Measurements from ENCODE around the gene ITPRIPL1.

The ITPRIPL1 gene

DNA sequence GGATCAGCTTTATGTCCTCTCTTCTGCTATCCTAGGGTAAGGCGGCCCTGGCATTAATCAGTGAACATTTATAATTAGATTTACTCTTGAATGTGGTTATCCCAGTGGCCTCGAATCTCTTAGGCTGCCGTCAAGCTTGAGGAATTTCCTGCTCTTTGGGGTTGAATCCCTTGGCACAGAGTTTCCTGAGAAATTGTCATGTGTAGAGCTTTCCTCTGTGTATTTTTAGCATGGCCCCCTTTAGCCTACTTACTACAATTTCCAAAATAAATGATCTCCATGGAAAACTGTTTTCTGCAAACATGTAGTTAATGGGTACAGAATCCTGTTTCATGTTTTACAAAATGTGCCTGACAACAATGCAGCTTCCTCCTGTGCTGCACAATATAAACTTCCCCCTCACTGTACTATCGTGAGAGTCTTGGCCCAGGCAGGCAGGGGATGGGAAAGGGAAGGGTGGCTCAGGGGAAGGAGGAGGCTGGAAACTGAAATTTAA is 28.5 kb downstream of the ITPRIPL1 start:
- in situ Hi-C loops (cut with MboI; ENCODE audit: low sequenced_read_pairs) = no loop called here

- in situ Hi-C loops (cut with MboI; ENCODE audit: low sequenced_read_pairs) = no loop called here
Observed at GRCh38 chr2:96354492-96354891, 29.4 kb downstream of the ITPRIPL1 start.

DNA sequence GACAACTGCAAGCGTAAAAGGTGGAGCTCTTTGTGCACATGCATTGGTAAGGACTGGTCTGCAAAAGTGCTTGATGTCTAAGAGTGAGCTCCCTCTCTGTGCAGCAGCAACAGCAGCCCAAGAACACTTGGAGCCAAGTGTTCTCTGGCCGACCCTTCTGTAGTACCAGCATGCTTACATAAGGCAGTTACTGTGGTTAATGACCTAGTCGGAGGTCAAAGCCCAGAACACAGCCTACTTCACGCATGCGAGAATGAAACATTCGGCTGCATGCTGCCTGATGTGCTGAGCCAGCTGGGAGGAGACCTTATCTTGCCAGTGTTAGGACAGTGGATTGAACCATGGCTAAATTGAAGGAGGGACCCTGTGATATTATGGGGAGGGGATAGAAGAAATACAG is 31.8 kb downstream of the ITPRIPL1 start:
- in situ Hi-C loops (cut with MboI; ENCODE audit: low sequenced_read_pairs) = no loop called here

- in situ Hi-C loops (cut with MboI; ENCODE audit: low sequenced_read_pairs) = no loop called here
Observed at GRCh38 chr2:96359310-96359709, 34.2 kb downstream of the ITPRIPL1 start.

DNA sequence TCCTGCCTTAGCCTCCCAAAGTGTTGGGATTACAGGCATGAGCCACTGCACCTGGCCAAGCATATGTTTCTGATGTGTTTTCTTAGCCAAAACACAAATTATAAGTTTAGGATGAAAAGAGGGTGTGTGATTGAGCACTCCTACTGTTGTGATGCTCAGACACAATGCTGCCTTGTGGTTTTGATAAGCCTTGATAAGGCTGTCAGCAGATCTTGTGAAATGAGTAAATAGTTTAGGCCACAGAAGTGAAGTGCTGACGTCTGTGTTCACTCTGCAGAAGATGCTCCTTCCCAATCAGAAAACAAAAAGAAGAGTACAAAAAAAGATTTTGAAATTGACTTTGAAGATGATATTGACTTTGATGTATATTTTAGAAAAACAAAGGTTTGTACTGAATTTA is 34.7 kb downstream of the ITPRIPL1 start:
- in situ Hi-C loops (cut with MboI; ENCODE audit: low sequenced_read_pairs) = no loop called here

DNA sequence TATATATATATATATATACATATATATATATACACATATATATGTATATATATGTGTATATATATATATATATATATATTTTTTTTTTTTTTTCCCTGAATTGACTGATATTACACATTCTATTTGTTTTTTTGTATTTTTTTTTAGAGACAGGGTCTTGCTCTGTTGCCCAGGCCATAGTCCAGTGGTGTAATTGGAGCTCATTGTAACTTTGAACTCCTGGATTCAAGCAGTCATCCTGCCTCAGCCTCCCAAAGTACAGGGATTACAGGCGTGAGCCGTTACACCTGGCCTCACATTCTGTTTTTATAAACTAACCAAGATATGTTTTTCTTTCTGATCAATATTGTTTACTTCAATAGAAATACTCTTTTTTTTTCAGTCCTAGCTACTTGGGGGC is 36.6 kb downstream of the ITPRIPL1 start:
- in situ Hi-C loops (cut with MboI; ENCODE audit: low sequenced_read_pairs) = no loop called here

GRCh38 chr2:96369186-96369585 is 44.1 kb downstream of the ITPRIPL1 start:
- in situ Hi-C loops (cut with MboI; ENCODE audit: low sequenced_read_pairs) = no loop called here

DNA sequence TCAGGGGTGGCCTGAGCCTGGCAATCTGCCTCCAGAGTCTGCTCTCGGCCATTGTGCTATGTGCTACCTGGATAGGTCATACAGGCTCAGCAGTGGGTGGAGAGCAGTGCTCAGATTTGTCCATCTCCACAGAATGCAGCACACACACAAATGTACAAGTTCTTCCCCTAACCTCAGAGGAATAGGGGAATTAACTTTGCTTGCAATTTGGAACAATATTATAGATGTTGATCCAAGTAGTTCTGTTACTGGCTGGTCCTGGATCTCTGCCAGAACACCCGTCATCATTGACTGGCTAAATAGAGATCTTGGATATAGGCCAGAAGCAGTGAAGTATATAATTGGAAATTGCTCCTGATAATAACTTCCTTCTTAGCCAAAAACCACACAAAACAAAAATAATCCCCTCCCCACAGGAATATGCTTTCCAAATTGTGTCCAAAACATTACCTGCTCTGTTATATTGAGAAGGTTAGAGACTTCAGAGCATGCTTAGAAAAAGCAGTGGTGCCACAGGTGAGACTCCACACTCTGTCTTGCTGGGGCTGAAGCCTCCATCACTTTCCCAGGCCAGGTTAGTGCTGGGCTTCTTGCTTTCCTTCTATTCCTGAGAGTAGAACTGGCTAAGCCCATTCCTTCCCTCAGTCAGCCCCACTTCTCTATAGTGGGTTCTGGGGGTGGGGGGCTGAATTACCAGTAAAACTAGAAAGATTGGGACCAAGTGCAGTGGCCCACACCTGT is 49.3 kb downstream of the ITPRIPL1 start:
- in situ Hi-C loops (cut with MboI; ENCODE audit: low sequenced_read_pairs) = no loop called here
